Measurements from ENCODE around the gene NR2C2AP.

NR2C2AP gene

GRCh38 chr19:19214159-19214490 lies 10.9 kb upstream of the NR2C2AP start:
- DNase-seq (ENCODE audit: extremely low read depth, insufficient read length) = no peak
- no peak for TF ChIP-seq CTCF (IDR thresholded peaks at IDR 0.05; ENCODE audit: insufficient read depth, low read length, poor library complexity, severe bottlenecking)
- no peaks in the 10 kb centered on the region for H3K36me3 ChIP-seq (ENCODE audit: control insufficient read depth, insufficient read depth, low read length)
- H3K27me3 ChIP-seq (replicated peaks; ENCODE audit: control insufficient read depth, insufficient read depth, low read length) = no peaks in the 10 kb centered on the region; the same call in 1 of the 2 replicates
- H3K4me3 ChIP-seq (replicated peaks; ENCODE audit: low read depth, low read length) = no peak overlapping the region

GRCh38 chr19:19213426-19214158 lies 10.4 kb upstream of the NR2C2AP start:
- no peaks in the 10 kb centered on the region; the same call in 1 of the 2 replicates for H3K27me3 ChIP-seq (replicated peaks; ENCODE audit: control insufficient read depth, insufficient read depth, low read length)
- DNase-seq (ENCODE audit: extremely low read depth, insufficient read length) = no peak
- H3K4me3 ChIP-seq (replicated peaks; ENCODE audit: low read depth, low read length) = no peak overlapping the region
- no peaks in the 10 kb centered on the region for H3K36me3 ChIP-seq (ENCODE audit: control insufficient read depth, insufficient read depth, low read length)
- TF ChIP-seq CTCF (IDR thresholded peaks at IDR 0.05; ENCODE audit: insufficient read depth, low read length, poor library complexity, severe bottlenecking) = no peak

GRCh38 chr19:19212916-19213315 lies 9.7 kb upstream of the NR2C2AP start:
- no peak overlapping the region for H3K4me3 ChIP-seq (replicated peaks; ENCODE audit: low read depth, low read length)
- no peak for TF ChIP-seq CTCF (IDR thresholded peaks at IDR 0.05; ENCODE audit: insufficient read depth, low read length, poor library complexity, severe bottlenecking)
- no peaks in the 10 kb centered on the region for H3K36me3 ChIP-seq (ENCODE audit: control insufficient read depth, insufficient read depth, low read length)
- no peaks in the 10 kb centered on the region; the same call in 1 of the 2 replicates for H3K27me3 ChIP-seq (replicated peaks; ENCODE audit: control insufficient read depth, insufficient read depth, low read length)
- DNase-seq (ENCODE audit: extremely low read depth, insufficient read length) = no peak

GRCh38 chr19:19211499-19212420 lies 8.5 kb upstream of the NR2C2AP start, which contains the start of gene NCAN:
Gene NCAN (plus strand): TSS chr19:19211958. CDS start chr19:19216954, 4,996 bp downstream.
- no peak for TF ChIP-seq CTCF (IDR thresholded peaks at IDR 0.05; ENCODE audit: insufficient read depth, low read length, poor library complexity, severe bottlenecking)
- Histone ChIP-seq H3K4me3 (replicated peaks; ENCODE audit: low read depth, low read length) (no peak within 1 kb of the TSS; the same call in 1 of the 2 replicates), H3K27me3 (replicated peaks; ENCODE audit: control insufficient read depth, insufficient read depth, low read length) (no peaks in the 10 kb centered on the region; the same call in 1 of the 2 replicates), H3K36me3 (ENCODE audit: control insufficient read depth, insufficient read depth, low read length) (no peaks in the 10 kb centered on the region)
- no peak for DNase-seq (ENCODE audit: extremely low read depth, insufficient read length)

GRCh38 chr19:19209372-19209771 lies 6.2 kb upstream of the NR2C2AP start:
- no peak overlapping the region for H3K4me3 ChIP-seq (replicated peaks; ENCODE audit: low read depth, low read length)
- TF ChIP-seq CTCF (IDR thresholded peaks at IDR 0.05; ENCODE audit: insufficient read depth, low read length, poor library complexity, severe bottlenecking) = no peak
- H3K36me3 ChIP-seq (ENCODE audit: control insufficient read depth, insufficient read depth, low read length) = no peaks in the 10 kb centered on the region
- DNase-seq (ENCODE audit: extremely low read depth, insufficient read length) = no peak
- H3K27me3 ChIP-seq (replicated peaks; ENCODE audit: control insufficient read depth, insufficient read depth, low read length) = no peaks in the 10 kb centered on the region; the same call in 1 of the 2 replicates
